IMR-90 (cell line): ENCODE results near the gene PARD3.

Experiments used
- BHLHE40 ChIP-seq: fragments of 150-350 bp; IDR thresholded peaks from 2 replicates; pipeline ENCODE4 v1.6.1; 2016; ENCODE audit warnings: mild to moderate bottlenecking, low read depth, low read length
- CTCF ChIP-seq: conservative IDR thresholded peaks from 2 replicates; pipeline ENCODE4 v1.5.1; 2012; ENCODE audit warnings: mild to moderate bottlenecking, low read depth, low read length, improper control_type of control experiment
- MAFK ChIP-seq: IDR thresholded peaks from 2 replicates; pipeline ENCODE4 v1.6.1; 2012; ENCODE audit warnings: low read depth, low read length, improper control_type of control experiment
- MXI1 ChIP-seq: IDR thresholded peaks from 2 replicates; pipeline ENCODE4 v1.6.1; 2012; ENCODE audit warnings: low read depth, mild to moderate bottlenecking, low read length, moderate library complexity, borderline replicate concordance
- NFE2L2 ChIP-seq: fragments of 150-350 bp; IDR thresholded peaks from 2 replicates; pipeline ENCODE4 v1.6.1; 2016; ENCODE audit warnings: low read depth, mild to moderate bottlenecking, low read length
- POLR2A ChIP-seq: IDR thresholded peaks from 2 replicates; pipeline ENCODE4 v1.6.1; 2012; ENCODE audit warnings: mild to moderate bottlenecking, low read depth, low read length
- RFX5 ChIP-seq: IDR thresholded peaks from 2 replicates; pipeline ENCODE4 v1.8.0; 2012; ENCODE audit warnings: low read depth, mild to moderate bottlenecking, low read length, moderate library complexity

GRCh38 chr10:34272316-34272715 lies 542.8 kb downstream of the PARD3 start:
- TF ChIP-seq CTCF (no peak), RFX5 (no peak), MAFK (no peak), MXI1 (no peak), NFE2L2 (no peak), BHLHE40 (no peak), POLR2A (no peak)
